Suppressor macrophage treated with lipopolysaccharide for 1 hour (primary cell): Measurements from ENCODE around the gene FGD3.
"Not testable (repeated sequence)": the region's sequence is repeated elsewhere in the genome, so short reads cannot be mapped to it uniquely, and the experiment has no call there.

Experiments used
- DNase-seq, 3 donors: peaks; one replicate each; pipeline ENCODE4 v3.0.0-alpha.2; 2020 to 2022

FGD3 gene

GRCh38 chr9:93009337-93010015 lies 62.2 kb downstream of the FGD3 start:
- no peak for DNase-seq

GRCh38 chr9:93010056-93010455 lies 62.7 kb downstream of the FGD3 start:
- DNase-seq = no peak

GRCh38 chr9:93010704-93011103 lies 63.4 kb downstream of the FGD3 start:
- no peak for DNase-seq

GRCh38 chr9:93011114-93011513 lies 63.8 kb downstream of the FGD3 start:
- no peak for DNase-seq

GRCh38 chr9:93012963-93013855 lies 65.9 kb downstream of the FGD3 start:
- no peak for DNase-seq

GRCh38 chr9:93013856-93014582 lies 66.7 kb downstream of the FGD3 start:
- DNase-seq = no peak

GRCh38 chr9:93015190-93015589 lies 67.9 kb downstream of the FGD3 start:
- DNase-seq = not testable (repeated sequence)

GRCh38 chr9:93017621-93018020 lies 70.3 kb downstream of the FGD3 start:
- DNase-seq = no peak

- no peak for DNase-seq
Observed at GRCh38 chr9:93020151-93020550, 72.8 kb downstream of the FGD3 start.

GRCh38 chr9:93020771-93021670 lies 73.7 kb downstream of the FGD3 start:
- DNase-seq = peak in 1 of 3 donors; percentile 18

GRCh38 chr9:93022066-93022465 lies 74.7 kb downstream of the FGD3 start:
- DNase-seq = no peak

GRCh38 chr9:93022721-93023520 lies 75.6 kb downstream of the FGD3 start:
- no peak for DNase-seq

GRCh38 chr9:93023521-93023815 lies 76.1 kb downstream of the FGD3 start:
- no peak for DNase-seq

- no peak for DNase-seq
Observed at GRCh38 chr9:93024646-93024910, 77.3 kb downstream of the FGD3 start.

- no peak for DNase-seq
Observed at GRCh38 chr9:93024986-93025630, 77.8 kb downstream of the FGD3 start.

- no peak for DNase-seq
Observed at GRCh38 chr9:93025736-93026135, 78.4 kb downstream of the FGD3 start.

GRCh38 chr9:93026640-93027039 lies 79.3 kb downstream of the FGD3 start:
- DNase-seq = no peak

- no peak for DNase-seq
Observed at GRCh38 chr9:93027750-93028149, 80.4 kb downstream of the FGD3 start.

- peak; percentile 53 to 62 (median 57) for DNase-seq
Observed at GRCh38 chr9:93028448-93029006, 81.2 kb downstream of the FGD3 start.

- peak in 2 of 3 donors; percentile 27 to 28 for DNase-seq
Observed at GRCh38 chr9:93030642-93031628, 83.6 kb downstream of the FGD3 start.
